GM19351 (cell line): ENCODE results near the gene CAMTA1.

Experiments
- ATAC-seq: cut with Tn5 transposase; IDR thresholded peaks from one replicate; pipeline ENCODE4 v1.9.1; 2021; ENCODE audit warnings: mild to moderate bottlenecking, moderate library complexity; ENCODE audit not compliant: unreplicated experiment

Gene CAMTA1

GRCh38 chr1:7263021-7263960 is 478.0 kb downstream of the CAMTA1 start:
- no peak for ATAC-seq

- ATAC-seq, result no peak
Observed at GRCh38 chr1:7264101-7264500, 478.8 kb downstream of the CAMTA1 start.

GRCh38 chr1:7265771-7266371 is 480.6 kb downstream of the CAMTA1 start:
- ATAC-seq, result no peak

GRCh38 chr1:7266561-7266960 is 481.3 kb downstream of the CAMTA1 start:
- no peak for ATAC-seq

GRCh38 chr1:7267493-7267892 is 482.2 kb downstream of the CAMTA1 start:
- no peak for ATAC-seq

GRCh38 chr1:7268983-7269382 is 483.7 kb downstream of the CAMTA1 start:
- ATAC-seq, result no peak

GRCh38 chr1:7269525-7269924 is 484.3 kb downstream of the CAMTA1 start:
- no peak for ATAC-seq

GRCh38 chr1:7274256-7274655 is 489.0 kb downstream of the CAMTA1 start:
- ATAC-seq, result no peak

GRCh38 chr1:7278045-7278444 is 492.8 kb downstream of the CAMTA1 start:
- ATAC-seq, result no peak

GRCh38 chr1:7278827-7279765 is 493.8 kb downstream of the CAMTA1 start:
- ATAC-seq, result no peak

GRCh38 chr1:7279769-7280168 is 494.5 kb downstream of the CAMTA1 start:
- no peak for ATAC-seq

GRCh38 chr1:7280347-7280960 is 495.2 kb downstream of the CAMTA1 start:
- ATAC-seq, result no peak

- no peak for ATAC-seq
Observed at GRCh38 chr1:7281821-7282220, 496.6 kb downstream of the CAMTA1 start.

- ATAC-seq, result no peak
Observed at GRCh38 chr1:7284839-7285435, 499.7 kb downstream of the CAMTA1 start.

GRCh38 chr1:7285856-7286454 is 500.7 kb downstream of the CAMTA1 start:
- ATAC-seq, result no peak

GRCh38 chr1:7287013-7287412 is 501.8 kb downstream of the CAMTA1 start:
- ATAC-seq, result no peak

- ATAC-seq, result no peak
Observed at GRCh38 chr1:7288992-7289391, 503.7 kb downstream of the CAMTA1 start.

- no peak for ATAC-seq
Observed at GRCh38 chr1:7289694-7290093, 504.4 kb downstream of the CAMTA1 start.

- ATAC-seq, result no peak
Observed at GRCh38 chr1:7290971-7291970, 506.0 kb downstream of the CAMTA1 start.
